WTC11 (cell line): ENCODE results near the gene LRRC41.

Source experiments
- SP1 ChIP-seq: sonication (generic); formaldehyde crosslinking; conservative IDR thresholded peaks from 2 replicates; pipeline ENCODE4 v1.8.1; 2022; ENCODE audit warnings: missing genetic modification reagents
- TF ChIP-seq, protein P1 (sequence below): fragments of 200-600 bp; IDR thresholded peaks from 2 replicates; pipeline ENCODE4 v1.8.0; 2022; ENCODE audit warnings: antibody characterized with exemption
- TF ChIP-seq, protein P2 (sequence below): sonication (generic); formaldehyde crosslinking; IDR thresholded peaks from 2 replicates; pipeline ENCODE4 v1.8.0; 2022; ENCODE audit warnings: mild to moderate bottlenecking, missing genetic modification reagents

DNA sequence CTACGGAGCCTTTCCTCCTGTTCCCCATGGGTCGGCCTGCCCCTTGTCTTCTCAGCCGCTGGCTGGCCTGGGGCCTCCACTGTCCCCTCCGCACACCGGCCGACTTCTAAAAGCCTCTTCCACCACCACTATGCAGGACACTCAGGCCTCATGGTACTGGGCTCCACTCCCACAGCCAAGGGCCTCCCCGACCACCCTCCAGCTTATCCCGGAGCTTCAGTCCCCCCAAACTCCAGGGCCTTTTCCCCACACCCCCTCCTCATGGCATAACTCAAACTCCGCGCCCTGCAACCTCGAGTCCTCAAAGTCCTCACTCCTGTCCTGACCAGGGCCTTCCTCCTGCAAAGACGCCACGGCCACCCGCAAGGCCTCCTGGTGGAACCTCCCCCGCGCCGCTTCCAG is 2.0 kb downstream of the LRRC41 start:
- TF ChIP-seq, protein P1, sequence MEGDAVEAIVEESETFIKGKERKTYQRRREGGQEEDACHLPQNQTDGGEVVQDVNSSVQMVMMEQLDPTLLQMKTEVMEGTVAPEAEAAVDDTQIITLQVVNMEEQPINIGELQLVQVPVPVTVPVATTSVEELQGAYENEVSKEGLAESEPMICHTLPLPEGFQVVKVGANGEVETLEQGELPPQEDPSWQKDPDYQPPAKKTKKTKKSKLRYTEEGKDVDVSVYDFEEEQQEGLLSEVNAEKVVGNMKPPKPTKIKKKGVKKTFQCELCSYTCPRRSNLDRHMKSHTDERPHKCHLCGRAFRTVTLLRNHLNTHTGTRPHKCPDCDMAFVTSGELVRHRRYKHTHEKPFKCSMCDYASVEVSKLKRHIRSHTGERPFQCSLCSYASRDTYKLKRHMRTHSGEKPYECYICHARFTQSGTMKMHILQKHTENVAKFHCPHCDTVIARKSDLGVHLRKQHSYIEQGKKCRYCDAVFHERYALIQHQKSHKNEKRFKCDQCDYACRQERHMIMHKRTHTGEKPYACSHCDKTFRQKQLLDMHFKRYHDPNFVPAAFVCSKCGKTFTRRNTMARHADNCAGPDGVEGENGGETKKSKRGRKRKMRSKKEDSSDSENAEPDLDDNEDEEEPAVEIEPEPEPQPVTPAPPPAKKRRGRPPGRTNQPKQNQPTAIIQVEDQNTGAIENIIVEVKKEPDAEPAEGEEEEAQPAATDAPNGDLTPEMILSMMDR, result no peak
- no peak for TF ChIP-seq SP1 (CRISPR knock-in tag)
- TF ChIP-seq, protein P2, sequence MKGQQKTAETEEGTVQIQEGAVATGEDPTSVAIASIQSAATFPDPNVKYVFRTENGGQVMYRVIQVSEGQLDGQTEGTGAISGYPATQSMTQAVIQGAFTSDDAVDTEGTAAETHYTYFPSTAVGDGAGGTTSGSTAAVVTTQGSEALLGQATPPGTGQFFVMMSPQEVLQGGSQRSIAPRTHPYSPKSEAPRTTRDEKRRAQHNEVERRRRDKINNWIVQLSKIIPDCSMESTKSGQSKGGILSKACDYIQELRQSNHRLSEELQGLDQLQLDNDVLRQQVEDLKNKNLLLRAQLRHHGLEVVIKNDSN (CRISPR knock-in tag), result no peak
